Prostate gland (tissue), 1 donor: ENCODE measurements around the gene MICALL2.

Experiments used
- POLR2A ChIP-seq: fragments of 450-650 bp; IDR thresholded peaks from one replicate; pipeline ENCODE4 v1.6.1; 2016; ENCODE audit warnings: antibody characterized with exemption, mild to moderate bottlenecking
- POLR2AphosphoS5 ChIP-seq: sonication (generic); formaldehyde crosslinking; IDR thresholded peaks from one replicate; pipeline ENCODE4 v1.6.1; 2017; ENCODE audit warnings: antibody characterized with exemption

DNA sequence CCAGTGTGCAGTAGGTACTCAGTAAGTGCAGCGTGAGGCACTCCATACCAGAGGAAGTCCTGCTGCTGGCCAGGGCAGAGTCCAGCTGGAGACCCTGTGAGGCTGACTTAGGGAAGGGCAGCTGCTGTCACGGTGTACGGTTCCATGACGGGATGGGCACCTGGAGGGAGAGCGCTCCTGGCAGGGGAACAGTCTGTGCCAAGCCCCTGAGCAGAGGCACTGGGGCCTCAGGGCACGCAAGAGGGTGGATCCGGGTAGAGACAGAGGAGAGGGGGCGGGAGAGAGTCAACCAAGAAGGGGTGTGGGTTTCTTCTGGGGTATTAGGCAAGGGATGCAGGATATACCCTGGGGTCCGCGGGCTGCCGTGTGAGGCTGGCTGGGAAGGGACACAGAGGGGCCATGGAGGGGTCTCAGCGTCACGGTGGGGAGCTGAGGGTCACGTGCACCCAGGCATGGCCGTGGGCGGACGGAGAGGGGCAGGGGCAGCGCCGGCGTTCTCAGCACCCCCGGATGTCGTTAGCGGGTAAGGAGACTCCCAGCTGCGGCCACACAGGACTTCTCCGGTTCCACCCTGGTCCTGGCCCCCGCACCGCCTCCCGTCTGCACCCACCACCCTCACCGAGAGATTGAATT is 70.5 kb downstream of the MICALL2 start:
- TF ChIP-seq POLR2A, result no peak
- no peak for TF ChIP-seq POLR2AphosphoS5
